HL-60/S4 (cell line): ENCODE measurements around the gene CNOT2.

Source experiments
- in situ Hi-C: fragments of 300-500 bp; cut with MboI; formaldehyde crosslinking; loops from 2 replicates; pipeline ENCODE4 v1.14.3; 2022; ENCODE audit warnings: low sequenced_read_pairs

The CNOT2 gene

GRCh38 chr12:70249903-70250302, 6.7 kb downstream of the CNOT2 start:
- in situ Hi-C loops = no loop called here

DNA sequence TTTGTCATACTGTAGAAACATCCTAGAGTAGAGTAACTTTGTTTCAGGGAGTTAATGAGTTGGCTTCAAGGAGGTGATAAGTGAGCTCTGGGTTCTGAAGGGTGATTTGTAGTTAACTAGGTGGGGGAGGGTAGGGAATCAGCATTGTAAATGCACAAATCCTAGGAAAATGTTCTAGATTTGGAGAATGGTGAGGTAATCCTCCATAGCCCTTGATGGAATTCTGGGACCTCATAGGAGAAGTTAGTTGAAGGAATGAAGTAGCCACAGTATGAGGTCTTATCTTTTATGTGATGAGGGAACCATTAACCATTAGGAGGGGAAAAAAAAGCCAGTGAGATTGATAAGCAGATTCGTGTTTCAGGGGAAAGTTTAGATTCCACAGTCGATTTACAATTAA, 8.0 kb downstream of the CNOT2 start:
- in situ Hi-C loops = no loop called here

DNA sequence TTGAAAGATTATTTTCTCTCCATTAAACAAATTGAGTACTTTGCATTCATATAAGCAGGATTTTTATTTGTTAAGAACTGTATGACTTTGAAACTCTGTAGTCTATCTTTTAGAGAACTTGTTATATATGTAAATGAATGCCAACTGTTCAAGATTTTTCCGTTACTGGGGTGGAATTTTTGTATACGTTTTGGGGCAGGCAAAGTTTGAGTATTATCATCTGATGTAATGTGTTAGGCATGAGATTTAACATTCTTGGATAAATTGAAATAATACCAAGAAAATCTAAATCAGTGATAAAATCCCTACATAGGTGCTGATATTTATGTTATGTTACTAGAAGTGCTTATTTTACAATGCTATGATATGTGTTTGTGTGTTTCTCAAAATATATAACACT, 8.4 kb downstream of the CNOT2 start:
- in situ Hi-C loops = no loop called here

DNA sequence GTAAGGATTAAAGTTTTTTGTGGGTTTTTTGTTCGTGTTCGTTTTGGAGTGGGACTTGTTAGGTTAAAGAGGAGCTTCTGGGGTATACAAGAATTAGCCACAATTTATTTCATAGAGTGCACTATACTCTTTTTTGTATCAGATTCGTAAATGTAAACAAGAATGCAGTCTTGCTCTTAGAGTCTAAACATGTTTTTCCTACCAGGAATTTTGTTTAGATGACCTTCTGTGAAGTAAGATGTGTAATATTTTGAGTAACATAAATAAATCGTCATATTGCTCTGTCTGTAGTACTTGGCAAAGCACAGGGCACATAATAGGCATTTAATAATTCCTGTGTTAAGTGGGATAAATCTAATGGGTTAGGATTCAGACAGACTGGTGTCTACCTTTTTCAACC, 9.6 kb downstream of the CNOT2 start:
- in situ Hi-C loops = no loop called here

GRCh38 chr12:70254225-70254624, 11.0 kb downstream of the CNOT2 start:
- in situ Hi-C loops = no loop called here

DNA sequence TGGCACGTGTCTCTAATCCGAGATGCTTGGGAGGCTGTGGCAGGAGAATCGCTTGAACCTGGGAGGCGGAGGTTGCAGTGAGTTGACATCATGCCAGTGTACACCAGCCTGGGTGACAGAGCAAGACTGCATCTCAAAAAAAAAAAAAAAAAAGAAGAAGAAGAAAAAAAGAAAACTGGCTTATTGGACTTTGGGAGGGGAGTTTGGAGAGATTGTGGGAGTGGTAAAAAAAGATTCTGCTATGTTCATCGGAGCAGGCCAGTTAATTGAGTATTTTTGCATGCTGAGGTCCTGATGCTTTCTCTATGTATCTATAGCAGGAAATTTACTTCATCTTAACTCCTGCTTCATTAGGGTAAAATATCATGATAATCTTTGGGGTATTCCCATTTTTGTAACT, 11.6 kb downstream of the CNOT2 start:
- in situ Hi-C loops = no loop called here

- in situ Hi-C loops = no loop called here
These were observed 12.1 kb downstream of the CNOT2 start for GRCh38 chr12:70255311-70255710.

DNA sequence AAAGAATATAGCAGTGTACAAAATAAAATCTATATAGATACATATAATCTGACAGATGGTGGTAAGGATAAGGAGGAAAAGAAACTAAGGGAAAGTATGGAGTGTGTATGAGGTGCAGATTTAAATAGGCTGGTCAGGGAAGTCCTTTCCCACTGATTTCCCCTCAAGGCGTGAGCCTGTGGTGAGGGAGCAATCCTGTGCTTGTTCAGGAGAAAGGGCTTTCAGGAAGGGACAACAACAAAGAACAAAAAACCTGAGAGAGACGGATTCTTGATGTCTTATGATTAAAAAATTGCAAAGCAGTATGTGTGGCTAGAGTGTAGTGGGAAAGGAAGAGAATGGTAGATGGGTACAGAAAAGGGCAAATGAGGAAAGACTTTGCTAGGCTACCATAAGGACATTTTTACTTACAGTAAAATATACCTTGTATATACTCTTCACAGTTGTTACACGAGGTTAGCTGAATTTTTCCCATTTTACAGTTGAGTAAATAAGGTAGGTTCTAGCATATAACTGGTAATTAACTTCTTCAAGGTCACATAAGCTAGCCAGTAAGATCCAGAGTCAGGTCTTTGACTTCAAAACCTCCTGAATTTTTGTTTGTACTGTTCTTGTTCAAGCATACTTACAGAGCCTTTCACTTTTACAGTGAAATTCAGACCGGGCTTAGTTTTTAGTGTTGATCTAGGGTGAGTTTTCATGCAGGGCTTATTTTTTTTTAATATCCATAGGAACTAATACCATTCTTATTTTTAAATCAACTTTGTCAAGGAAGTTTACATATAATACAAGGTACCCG, 15.6 kb downstream of the CNOT2 start:
- in situ Hi-C loops = no loop called here

- in situ Hi-C loops = no loop called here
These were observed 17.4 kb downstream of the CNOT2 start for GRCh38 chr12:70260646-70261045.

DNA sequence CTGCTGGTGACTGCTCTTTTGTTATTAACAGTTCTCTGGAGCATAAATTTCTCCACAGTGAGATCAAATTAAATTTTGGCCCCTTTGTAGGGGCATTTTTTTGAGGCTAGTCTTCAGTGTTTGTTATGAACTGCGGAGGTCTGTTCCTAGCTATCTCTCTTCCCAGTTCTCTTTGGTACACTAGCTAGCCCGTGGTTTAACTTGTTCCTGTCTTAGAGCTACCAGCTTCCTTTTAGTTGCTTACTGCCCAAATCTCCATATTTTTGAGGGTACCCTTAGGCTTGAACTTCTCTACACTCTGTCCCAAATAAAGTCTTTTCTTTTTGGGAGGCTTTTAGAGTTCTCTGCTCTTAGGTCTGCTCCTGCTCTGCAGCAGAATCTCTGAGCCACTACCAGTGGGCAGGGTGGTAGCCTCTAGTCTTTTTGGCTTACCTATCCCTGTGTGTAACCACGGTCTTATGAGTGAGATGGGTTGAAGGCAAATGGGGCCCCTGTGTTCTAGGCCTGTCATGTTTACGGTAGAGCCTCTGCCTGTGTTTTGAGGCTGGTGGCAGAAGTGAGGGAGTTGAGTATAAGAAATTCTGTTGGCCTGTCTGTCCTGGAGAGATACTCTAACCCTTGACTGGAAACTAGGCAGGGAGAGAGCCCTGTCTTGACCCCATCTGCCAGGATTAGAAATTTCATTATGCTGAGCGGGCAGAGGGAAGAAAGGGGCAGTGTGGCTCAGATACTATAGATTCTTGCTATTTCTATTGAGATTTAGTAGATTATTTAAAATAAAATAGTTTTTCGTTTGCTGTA, 21.0 kb downstream of the CNOT2 start:
- in situ Hi-C loops = no loop called here

- in situ Hi-C loops = no loop called here
These were observed 21.9 kb downstream of the CNOT2 start for GRCh38 chr12:70265132-70265531.

DNA sequence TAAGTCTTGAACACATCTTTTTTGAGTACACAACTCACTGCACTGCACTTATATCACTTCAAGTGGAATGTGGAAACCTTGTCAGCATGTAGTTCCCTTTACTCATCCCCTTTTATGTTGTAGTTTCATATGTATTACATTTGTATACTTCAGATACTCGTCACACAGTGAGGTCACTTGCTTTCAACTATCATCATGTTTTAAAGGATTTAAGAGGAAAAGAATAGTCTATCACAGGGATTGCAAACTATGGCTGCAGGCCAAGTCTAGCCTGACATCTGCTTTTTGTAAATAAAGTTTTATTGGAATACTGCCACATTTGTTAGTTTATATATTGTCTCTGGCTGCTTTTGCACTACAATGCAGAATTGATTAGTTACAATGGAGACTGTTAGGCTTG, 24.3 kb downstream of the CNOT2 start:
- in situ Hi-C loops = no loop called here

DNA sequence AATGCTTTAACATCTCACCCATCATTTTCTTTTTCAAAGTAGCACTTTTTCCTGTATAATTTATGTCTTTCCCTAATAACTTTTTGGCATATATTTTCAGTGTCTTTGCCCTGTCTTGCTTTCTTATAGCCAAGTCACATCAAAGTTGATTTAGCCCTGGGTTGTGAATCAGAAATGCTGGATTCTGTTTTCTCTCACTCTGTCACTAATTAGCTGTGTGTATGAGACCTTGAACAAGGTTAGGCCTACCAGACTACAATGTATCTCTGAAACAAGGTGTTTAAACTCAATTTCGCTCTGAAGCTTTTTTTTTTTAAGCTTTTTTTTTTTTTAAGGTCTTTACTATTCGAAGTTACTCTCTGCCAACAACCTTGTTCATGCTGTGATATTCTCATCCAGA, 25.7 kb downstream of the CNOT2 start:
- in situ Hi-C loops = no loop called here

- in situ Hi-C loops = no loop called here
These were observed 26.9 kb downstream of the CNOT2 start for GRCh38 chr12:70270108-70270507.

GRCh38 chr12:70271025-70271424, 27.8 kb downstream of the CNOT2 start:
- in situ Hi-C loops = no loop called here

DNA sequence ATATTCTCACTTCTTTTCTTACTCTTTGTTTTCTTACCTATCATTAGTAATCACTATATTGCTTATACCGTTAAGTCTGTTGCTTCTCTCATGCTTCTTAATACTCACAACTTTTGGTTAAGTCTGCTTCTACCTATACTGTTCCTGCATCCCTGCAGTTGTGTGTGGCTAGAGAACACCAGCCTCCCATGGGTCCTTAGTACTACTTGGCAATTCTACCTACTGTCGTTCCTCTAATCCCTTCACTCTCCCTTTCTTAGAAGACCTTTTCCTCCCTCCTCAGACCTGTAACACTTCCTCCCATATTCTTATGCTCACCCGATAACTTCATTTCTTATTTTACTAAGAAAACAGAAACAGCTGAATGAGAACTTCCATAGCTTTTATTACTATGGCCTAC, 29.3 kb downstream of the CNOT2 start:
- in situ Hi-C loops = no loop called here

DNA sequence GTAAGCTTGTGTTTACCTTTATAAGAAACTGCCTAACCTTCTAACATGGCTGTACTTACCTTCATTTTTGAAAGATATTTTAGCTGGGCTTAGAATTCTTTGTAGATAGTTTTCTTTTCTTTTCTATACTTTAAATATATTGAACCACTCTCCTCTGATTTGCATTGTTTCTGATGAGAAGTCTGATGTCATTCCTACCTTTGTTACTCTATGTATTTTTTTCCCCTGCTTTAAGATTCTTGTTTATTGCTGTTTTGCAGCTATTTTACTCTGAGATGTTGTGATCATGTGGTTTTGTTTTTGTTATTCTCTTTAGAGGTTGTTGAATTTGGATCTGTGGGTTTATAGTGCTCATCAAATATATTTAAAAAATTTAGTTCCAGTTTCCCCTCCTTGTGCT, 31.8 kb downstream of the CNOT2 start:
- in situ Hi-C loops = no loop called here

DNA sequence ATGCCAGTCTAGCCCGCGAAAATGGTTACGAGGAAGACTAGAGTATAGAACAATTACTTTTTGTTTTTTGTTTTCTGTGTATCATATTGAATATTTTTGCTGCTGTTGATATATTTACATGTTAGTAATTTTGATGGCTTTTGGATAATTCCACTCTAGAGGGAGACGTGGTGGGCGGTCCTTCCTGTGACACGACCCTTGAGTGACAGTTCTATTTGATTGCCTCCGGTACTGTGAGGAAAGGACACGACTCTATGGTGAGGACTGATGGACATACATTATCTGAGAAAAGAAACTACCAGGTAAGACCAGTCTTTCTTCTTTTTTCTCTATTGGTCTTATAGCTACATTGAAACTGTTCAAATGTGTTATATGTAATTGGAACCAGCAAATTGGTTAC, 34.7 kb downstream of the CNOT2 start:
- in situ Hi-C loops = no loop called here

- in situ Hi-C loops = no loop called here
These were observed 35.7 kb downstream of the CNOT2 start for GRCh38 chr12:70278945-70279344.

GRCh38 chr12:70283232-70283631, 40.0 kb downstream of the CNOT2 start:
- in situ Hi-C loops = no loop called here

GRCh38 chr12:70288817-70289216, 45.6 kb downstream of the CNOT2 start:
- in situ Hi-C loops = no loop called here

GRCh38 chr12:70290116-70290515, 46.9 kb downstream of the CNOT2 start:
- in situ Hi-C loops = no loop called here
